ENCODE measurements around the gene TBC1D19. TPM values are rescaled to one million over a fixed set of nuclear protein-coding genes. Genes with fewer than 3 reads are reported as not detected.

The TBC1D19 gene
- total RNA-seq, 1 donor from 2014 or later: 41.8 TPM

DNA sequence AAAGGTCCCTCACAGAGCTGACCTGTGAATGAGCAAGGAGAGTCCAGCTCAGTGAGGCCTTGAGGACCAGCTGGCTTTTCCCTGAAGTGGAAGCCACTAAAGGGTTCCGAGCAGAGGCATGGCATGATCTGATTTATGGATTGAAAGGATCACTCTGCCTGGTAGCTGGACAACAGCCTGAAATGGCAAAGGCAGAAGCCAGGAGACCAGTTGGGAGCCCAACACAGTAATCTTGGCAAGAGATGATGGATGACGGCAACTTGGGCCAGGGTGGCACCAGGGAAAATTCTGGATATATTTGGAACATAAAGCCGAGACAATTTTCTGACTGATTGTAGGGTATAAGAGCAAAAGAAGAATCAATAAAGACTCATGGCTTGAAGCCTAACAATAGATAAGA is 207.5 kb downstream of the TBC1D19 start:
- Histone ChIP-seq H3K9ac (ENCODE audit: low read depth in 1 of 3, low read length in 3 of 3) (no peak overlapping the region), H3K4me1 (ENCODE audit: control insufficient read depth in 3 of 3, insufficient read depth in 3 of 3, low read length in 3 of 3) (peaks cover 20 to 28% (median 26%) of the 10 kb centered on the region in 3 donors), H3K36me3 (ENCODE audit: control insufficient read depth in 3 of 3, insufficient read depth in 3 of 3, low read length in 3 of 3) (no peaks in the 10 kb centered on the region), H3K4me3 (ENCODE audit: low read length in 3 of 3) (no peak overlapping the region), H3K9me3 (ENCODE audit: control insufficient read depth in 3 of 3, low read length in 3 of 3) (no peaks in the 10 kb centered on the region), H3K27me3 (ENCODE audit: control insufficient read depth in 3 of 3, insufficient read depth in 3 of 3, low read length in 3 of 3) (no peaks in the 10 kb centered on the region), H3K27ac (ENCODE audit: low read depth, low read length) (no peak overlapping the region)

DNA sequence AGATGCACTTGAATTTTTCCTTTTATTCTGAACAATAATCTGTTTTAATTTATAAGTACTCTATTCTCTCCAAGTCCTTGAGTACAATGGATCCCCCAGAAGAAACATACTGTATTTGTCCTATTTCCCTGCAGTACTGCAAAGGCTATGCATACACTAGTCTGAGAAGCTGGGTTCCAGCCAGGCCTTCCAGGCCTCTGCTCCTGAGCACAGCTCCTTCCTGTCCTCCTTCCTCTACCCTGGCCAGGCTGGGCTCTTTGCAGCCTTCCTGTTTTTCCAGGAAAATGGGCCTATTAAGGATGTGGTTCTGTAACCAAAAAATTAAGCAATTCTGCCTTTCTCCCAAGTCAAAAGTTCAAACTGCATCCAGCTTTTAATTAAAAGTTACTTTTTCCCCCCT is 208.8 kb downstream of the TBC1D19 start:
- peaks cover 13 to 22% (median 21%) of the 10 kb centered on the region in 3 donors for H3K4me1 ChIP-seq (ENCODE audit: control insufficient read depth in 3 of 3, insufficient read depth in 3 of 3, low read length in 3 of 3)
- no peak overlapping the region for H3K4me3 ChIP-seq (ENCODE audit: low read length in 3 of 3)
- H3K27me3 ChIP-seq (ENCODE audit: control insufficient read depth in 3 of 3, insufficient read depth in 3 of 3, low read length in 3 of 3): no peaks in the 10 kb centered on the region
- H3K9me3 ChIP-seq (ENCODE audit: control insufficient read depth in 3 of 3, low read length in 3 of 3): no peaks in the 10 kb centered on the region
- H3K9ac ChIP-seq (ENCODE audit: low read depth in 1 of 3, low read length in 3 of 3): no peak overlapping the region
- H3K36me3 ChIP-seq (ENCODE audit: control insufficient read depth in 3 of 3, insufficient read depth in 3 of 3, low read length in 3 of 3): no peaks in the 10 kb centered on the region
- no peak overlapping the region for H3K27ac ChIP-seq (ENCODE audit: low read depth, low read length)

DNA sequence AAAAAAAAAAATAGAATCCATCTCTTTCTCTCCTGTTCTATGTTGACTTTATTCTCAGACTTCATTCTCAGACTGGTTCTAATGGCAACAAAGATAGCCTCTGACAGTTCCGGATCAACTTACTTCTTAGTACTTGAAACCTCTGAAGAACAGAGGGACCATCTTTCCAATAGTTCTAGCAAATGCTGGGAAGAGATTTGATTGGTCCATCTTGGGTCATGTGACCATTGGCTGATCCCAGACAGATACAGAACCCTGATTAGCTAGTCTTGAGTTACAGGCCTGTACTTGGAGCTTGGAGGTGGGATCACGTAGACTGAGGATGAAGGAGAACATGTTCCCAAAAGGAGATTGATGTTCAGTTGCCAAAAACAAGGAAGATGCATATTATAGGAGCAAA is 209.9 kb downstream of the TBC1D19 start:
- Histone ChIP-seq H3K4me1 (ENCODE audit: control insufficient read depth in 3 of 3, insufficient read depth in 3 of 3, low read length in 3 of 3) (peaks cover 7 to 11% (median 11%) of the 10 kb centered on the region in 3 donors), H3K9ac (ENCODE audit: low read depth in 1 of 3, low read length in 3 of 3) (no peak overlapping the region), H3K27me3 (ENCODE audit: control insufficient read depth in 3 of 3, insufficient read depth in 3 of 3, low read length in 3 of 3) (no peaks in the 10 kb centered on the region), H3K36me3 (ENCODE audit: control insufficient read depth in 3 of 3, insufficient read depth in 3 of 3, low read length in 3 of 3) (no peaks in the 10 kb centered on the region), H3K27ac (ENCODE audit: low read depth, low read length) (no peak overlapping the region), H3K9me3 (ENCODE audit: control insufficient read depth in 3 of 3, low read length in 3 of 3) (no peaks in the 10 kb centered on the region), H3K4me3 (ENCODE audit: low read length in 3 of 3) (no peak overlapping the region)

DNA sequence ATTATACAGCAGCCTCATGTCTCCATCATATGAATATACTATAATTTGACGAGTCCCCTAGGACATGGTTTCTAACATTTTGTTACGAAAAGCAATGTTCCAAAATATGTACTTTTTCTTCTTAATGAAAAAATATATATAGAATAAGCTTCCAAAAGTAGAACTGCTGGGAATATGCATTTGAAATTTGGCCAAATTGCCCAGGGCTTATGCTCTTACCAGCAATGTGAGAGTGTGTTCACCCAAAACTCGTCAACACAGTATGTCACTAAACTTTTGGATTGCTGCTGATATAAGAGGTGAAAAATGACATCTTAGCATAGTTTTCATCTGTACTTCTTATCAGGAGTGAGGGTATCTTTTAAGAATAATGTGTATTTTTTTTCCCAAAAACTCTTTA is 212.2 kb downstream of the TBC1D19 start:
- Histone ChIP-seq H3K36me3 (ENCODE audit: control insufficient read depth in 3 of 3, insufficient read depth in 3 of 3, low read length in 3 of 3) (no peaks in the 10 kb centered on the region), H3K9ac (ENCODE audit: low read depth in 1 of 3, low read length in 3 of 3) (no peak overlapping the region), H3K27ac (ENCODE audit: low read depth, low read length) (no peak overlapping the region), H3K4me3 (ENCODE audit: low read length in 3 of 3) (no peak overlapping the region), H3K27me3 (ENCODE audit: control insufficient read depth in 3 of 3, insufficient read depth in 3 of 3, low read length in 3 of 3) (no peaks in the 10 kb centered on the region), H3K4me1 (ENCODE audit: control insufficient read depth in 3 of 3, insufficient read depth in 3 of 3, low read length in 3 of 3) (peaks cover 4 to 8% (median 5%) of the 10 kb centered on the region in 3 donors), H3K9me3 (ENCODE audit: control insufficient read depth in 3 of 3, low read length in 3 of 3) (no peaks in the 10 kb centered on the region)

DNA sequence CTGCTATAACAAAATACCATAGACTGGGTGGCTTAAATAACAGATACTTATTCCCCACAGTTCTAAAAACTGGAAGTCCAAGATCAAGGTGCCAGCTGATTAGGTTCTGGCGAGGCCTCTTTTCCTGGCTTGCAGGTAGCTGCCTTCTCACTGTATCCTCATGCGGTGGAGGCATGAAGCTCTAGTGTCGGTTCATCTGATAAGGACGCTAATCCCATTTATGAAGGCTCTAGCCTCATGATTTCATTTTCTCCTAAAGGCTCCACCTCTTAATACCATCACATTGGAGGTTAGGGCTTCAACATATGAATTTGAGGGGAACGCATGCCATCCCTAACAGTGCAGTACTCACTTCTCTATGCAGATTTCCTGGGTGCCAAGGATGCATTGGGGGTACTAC is 218.9 kb downstream of the TBC1D19 start:
- Histone ChIP-seq H3K4me1 (ENCODE audit: control insufficient read depth in 3 of 3, insufficient read depth in 3 of 3, low read length in 3 of 3) (peaks cover 5 to 8% (median 6%) of the 10 kb centered on the region in 3 donors), H3K27me3 (ENCODE audit: control insufficient read depth in 3 of 3, insufficient read depth in 3 of 3, low read length in 3 of 3) (no peaks in the 10 kb centered on the region), H3K9me3 (ENCODE audit: control insufficient read depth in 3 of 3, low read length in 3 of 3) (no peaks in the 10 kb centered on the region), H3K27ac (ENCODE audit: low read depth, low read length) (no peak overlapping the region), H3K4me3 (ENCODE audit: low read length in 3 of 3) (no peak overlapping the region), H3K9ac (ENCODE audit: low read depth in 1 of 3, low read length in 3 of 3) (no peak overlapping the region), H3K36me3 (ENCODE audit: control insufficient read depth in 3 of 3, insufficient read depth in 3 of 3, low read length in 3 of 3) (no peaks in the 10 kb centered on the region)

DNA sequence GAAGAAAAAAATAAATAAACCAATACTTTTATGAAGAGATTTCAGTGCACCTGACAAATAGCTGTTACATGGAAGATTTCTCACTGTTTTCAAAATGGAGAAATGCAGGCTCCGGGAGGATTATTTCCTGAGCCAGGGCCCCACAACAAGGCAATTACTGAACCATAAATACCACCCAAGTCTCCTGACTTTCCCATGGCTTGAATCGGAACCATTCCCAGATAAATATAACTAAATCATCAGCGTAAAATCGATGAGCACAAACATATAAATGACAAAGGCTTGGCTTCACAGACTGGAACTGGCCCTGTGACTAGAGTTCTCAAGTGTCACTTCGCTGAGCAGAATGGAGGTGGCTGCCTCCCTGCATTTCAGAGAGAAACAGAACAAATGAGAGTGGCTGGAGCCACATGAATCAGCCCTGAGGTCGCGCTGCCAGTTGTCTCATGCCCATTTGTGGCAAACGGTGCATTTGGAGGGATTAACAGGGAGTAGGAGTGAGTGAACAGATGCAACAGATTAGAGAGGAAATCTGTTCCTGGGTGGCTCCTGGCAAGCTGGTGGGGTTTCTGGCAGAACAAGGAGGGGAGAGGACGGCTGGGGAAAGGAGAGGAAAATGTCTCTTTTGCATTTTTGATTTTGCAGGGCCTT is 219.5 kb downstream of the TBC1D19 start:
- peaks cover 5 to 8% (median 6%) of the 10 kb centered on the region in 3 donors for H3K4me1 ChIP-seq (ENCODE audit: control insufficient read depth in 3 of 3, insufficient read depth in 3 of 3, low read length in 3 of 3)
- H3K27ac ChIP-seq (ENCODE audit: low read depth, low read length): no peak overlapping the region
- H3K9ac ChIP-seq (ENCODE audit: low read depth in 1 of 3, low read length in 3 of 3): peak overlapping the region; percentile 24 to 78 (median 74)
- H3K4me3 ChIP-seq (ENCODE audit: low read length in 3 of 3): peak overlapping the region; percentile 7 to 60 (median 27)
- no peaks in the 10 kb centered on the region for H3K36me3 ChIP-seq (ENCODE audit: control insufficient read depth in 3 of 3, insufficient read depth in 3 of 3, low read length in 3 of 3)
- H3K9me3 ChIP-seq (ENCODE audit: control insufficient read depth in 3 of 3, low read length in 3 of 3): no peaks in the 10 kb centered on the region
- no peaks in the 10 kb centered on the region for H3K27me3 ChIP-seq (ENCODE audit: control insufficient read depth in 3 of 3, insufficient read depth in 3 of 3, low read length in 3 of 3)

DNA sequence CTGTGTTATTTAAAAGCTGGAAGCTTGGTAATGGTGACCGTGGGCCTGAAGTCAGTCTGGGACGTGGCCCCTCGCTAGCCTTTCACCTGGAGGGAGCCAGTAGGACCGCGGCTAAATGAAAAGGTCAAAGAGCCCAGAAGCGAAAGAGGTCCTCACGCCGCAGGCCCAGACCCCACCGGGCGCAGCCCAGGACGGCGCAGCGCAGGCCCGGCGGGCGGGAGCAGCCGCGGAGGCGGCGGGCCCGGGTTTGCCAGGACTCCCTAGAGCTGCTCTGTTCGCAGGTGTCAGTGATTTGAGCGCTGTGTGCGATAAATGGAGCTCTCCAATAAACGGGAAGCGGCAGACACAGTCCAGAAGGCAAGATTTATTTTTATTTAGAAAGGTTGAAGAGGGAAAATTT is 220.6 kb downstream of the TBC1D19 start:
- Histone ChIP-seq H3K27ac (ENCODE audit: low read depth, low read length) (no peak overlapping the region), H3K9me3 (ENCODE audit: control insufficient read depth in 3 of 3, low read length in 3 of 3) (no peaks in the 10 kb centered on the region), H3K4me3 (ENCODE audit: low read length in 3 of 3) (no peak overlapping the region)

DNA sequence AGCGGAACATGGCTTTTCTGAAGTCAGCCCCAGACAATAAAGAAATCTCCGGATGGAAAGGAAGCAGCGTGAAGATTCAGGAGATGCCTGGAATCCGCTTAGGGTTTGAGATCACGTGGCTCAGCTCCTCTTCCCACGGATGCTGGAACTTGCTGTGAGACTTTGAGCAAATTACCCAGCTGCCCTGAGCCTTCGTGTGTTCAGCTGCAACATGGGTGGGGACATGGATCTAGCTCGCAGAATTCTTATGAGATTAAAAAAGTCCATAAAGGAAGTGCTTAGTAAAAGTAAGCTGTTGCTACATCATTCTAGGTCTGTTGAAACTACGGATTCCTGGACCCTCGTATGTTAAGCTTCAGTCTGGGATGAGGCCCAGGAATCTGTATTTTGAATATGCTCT is 221.0 kb downstream of the TBC1D19 start:
- Histone ChIP-seq H3K36me3 (ENCODE audit: control insufficient read depth in 3 of 3, insufficient read depth in 3 of 3, low read length in 3 of 3) (no peaks in the 10 kb centered on the region), H3K9me3 (ENCODE audit: control insufficient read depth in 3 of 3, low read length in 3 of 3) (no peaks in the 10 kb centered on the region), H3K27me3 (ENCODE audit: control insufficient read depth in 3 of 3, insufficient read depth in 3 of 3, low read length in 3 of 3) (no peaks in the 10 kb centered on the region), H3K27ac (ENCODE audit: low read depth, low read length) (no peak overlapping the region), H3K9ac (ENCODE audit: low read depth in 1 of 3, low read length in 3 of 3) (no peak overlapping the region), H3K4me1 (ENCODE audit: control insufficient read depth in 3 of 3, insufficient read depth in 3 of 3, low read length in 3 of 3) (peaks cover 5 to 8% (median 6%) of the 10 kb centered on the region in 3 donors), H3K4me3 (ENCODE audit: low read length in 3 of 3) (no peak overlapping the region)

More for the DNA sequence above, 220.6 kb downstream of the TBC1D19 start:
- Histone ChIP-seq H3K27me3 (ENCODE audit: control insufficient read depth in 3 of 3, insufficient read depth in 3 of 3, low read length in 3 of 3) (no peaks in the 10 kb centered on the region), H3K36me3 (ENCODE audit: control insufficient read depth in 3 of 3, insufficient read depth in 3 of 3, low read length in 3 of 3) (no peaks in the 10 kb centered on the region), H3K9ac (ENCODE audit: low read depth in 1 of 3, low read length in 3 of 3) (no peak overlapping the region), H3K4me1 (ENCODE audit: control insufficient read depth in 3 of 3, insufficient read depth in 3 of 3, low read length in 3 of 3) (peaks cover 5 to 8% (median 6%) of the 10 kb centered on the region in 3 donors)

Small RNA genes within 50 kb of the gene (small RNA-seq; reads per million reads assigned to genes)
- gene RF00284: not detected

Other genes with a start within 250 kb of the TBC1D19 start
- not detected for gene CCKAR, start 93.6 kb upstream of the TBC1D19 start, total RNA-seq

Data from skeletal muscle tissue (tissue), 5 donors.